Measurements from ENCODE around the gene OR2T10.

DNA sequence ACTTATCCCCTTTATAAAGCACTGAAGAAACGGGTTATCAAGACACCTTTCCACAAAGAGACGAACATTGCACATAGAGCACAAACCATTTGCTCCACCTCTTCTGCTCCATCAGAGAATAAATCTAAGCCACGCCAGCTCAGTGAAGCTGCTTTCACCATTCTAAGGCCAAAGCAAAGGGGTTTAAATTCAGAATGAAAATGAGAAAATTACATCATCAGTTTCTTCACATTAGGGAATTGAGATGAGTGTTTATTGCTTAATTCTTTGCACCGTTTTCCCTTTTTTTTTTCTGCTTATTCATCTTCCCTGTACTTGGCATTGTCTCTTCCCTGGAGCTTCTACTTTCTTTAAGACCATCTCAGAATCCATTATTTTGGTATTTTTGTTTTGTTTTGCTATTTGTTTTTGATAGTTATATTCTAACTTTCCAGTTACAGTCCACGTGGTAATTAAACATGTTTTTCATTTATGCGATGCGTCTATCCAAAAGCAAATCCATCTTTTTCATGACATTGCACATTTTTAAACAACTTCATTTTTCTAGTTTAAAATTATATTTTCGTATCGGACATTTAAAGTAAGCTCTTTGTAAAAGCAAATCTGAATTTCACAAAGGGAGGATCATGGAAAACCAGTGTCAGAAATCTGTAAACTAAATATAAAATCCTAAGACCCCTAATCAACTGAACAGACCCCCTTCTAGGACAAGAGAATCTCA lies 21.1 kb downstream of the OR2T10 start:
- TF ChIP-seq, protein P1, sequence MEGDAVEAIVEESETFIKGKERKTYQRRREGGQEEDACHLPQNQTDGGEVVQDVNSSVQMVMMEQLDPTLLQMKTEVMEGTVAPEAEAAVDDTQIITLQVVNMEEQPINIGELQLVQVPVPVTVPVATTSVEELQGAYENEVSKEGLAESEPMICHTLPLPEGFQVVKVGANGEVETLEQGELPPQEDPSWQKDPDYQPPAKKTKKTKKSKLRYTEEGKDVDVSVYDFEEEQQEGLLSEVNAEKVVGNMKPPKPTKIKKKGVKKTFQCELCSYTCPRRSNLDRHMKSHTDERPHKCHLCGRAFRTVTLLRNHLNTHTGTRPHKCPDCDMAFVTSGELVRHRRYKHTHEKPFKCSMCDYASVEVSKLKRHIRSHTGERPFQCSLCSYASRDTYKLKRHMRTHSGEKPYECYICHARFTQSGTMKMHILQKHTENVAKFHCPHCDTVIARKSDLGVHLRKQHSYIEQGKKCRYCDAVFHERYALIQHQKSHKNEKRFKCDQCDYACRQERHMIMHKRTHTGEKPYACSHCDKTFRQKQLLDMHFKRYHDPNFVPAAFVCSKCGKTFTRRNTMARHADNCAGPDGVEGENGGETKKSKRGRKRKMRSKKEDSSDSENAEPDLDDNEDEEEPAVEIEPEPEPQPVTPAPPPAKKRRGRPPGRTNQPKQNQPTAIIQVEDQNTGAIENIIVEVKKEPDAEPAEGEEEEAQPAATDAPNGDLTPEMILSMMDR (IDR thresholded peaks at IDR 0.05): no peak
- no peak for TF ChIP-seq POLR2A (IDR thresholded peaks at IDR 0.05)
